Testis (tissue), 3 donors: ENCODE results near the gene LTBP4. TPM values are rescaled to one million over a fixed set of nuclear protein-coding genes. Genes with fewer than 3 reads are reported as not detected.

ENCODE experiments used
- DNase-seq: peaks from one replicate; pipeline ENCODE4 v3.0.0-alpha.2; 2019
- H3K27ac ChIP-seq, 2 donors: fragments of 200-600 bp; sonication (generic); one replicate each; pipeline ENCODE4 v1.5.1; 2019
- H3K27me3 ChIP-seq: fragments of 200-600 bp; sonication (generic); one replicate; pipeline ENCODE4 v1.5.1; 2019
- H3K36me3 ChIP-seq: fragments of 200-600 bp; sonication (generic); one replicate; pipeline ENCODE4 v1.5.1; 2017; ENCODE audit warnings: low read depth; ENCODE audit errors: missing control alignments
- H3K4me1 ChIP-seq: fragments of 200-600 bp; sonication (generic); one replicate; pipeline ENCODE4 v1.5.1; 2019
- H3K4me3 ChIP-seq, 2 donors: fragments of 200-600 bp; sonication (generic); one replicate each; pipeline ENCODE4 v1.5.1; 2017 to 2019
- H3K9me3 ChIP-seq: fragments of 200-600 bp; sonication (generic); one replicate; pipeline ENCODE4 v1.5.1; 2017
- CTCF ChIP-seq, 3 experiments: fragments of 450-650 bp in 2 of 3; fragments of 200-600 bp in 1 of 3; sonication (generic) in 1 of 3; IDR thresholded peaks; one replicate each; pipeline ENCODE4 v1.5.1; 2016 to 2019; ENCODE audit warnings: antibody characterized with exemption in 3 of 3, mild to moderate bottlenecking in 2 of 3, moderate library complexity in 1 of 3
- POLR2A ChIP-seq: fragments of 450-650 bp; IDR thresholded peaks from one replicate; pipeline ENCODE4 v1.6.1; 2017; ENCODE audit warnings: antibody characterized with exemption, mild to moderate bottlenecking, moderate library complexity
- WGBS, 2 donors: methylation state at CpG; one replicate each; pipeline ENCODE4 v1.1.5; 2018; 5-methylcytosine and 5-hydroxymethylcytosine counted together
- intact Hi-C: fragments of 100-400 bp; cut with DNase I; formaldehyde crosslinking; loops from one replicate; pipeline ENCODE4 v1.15.1; 2023; ENCODE audit warnings: low total_unique reads
- polyA plus RNA-seq: library from polyadenylated mRNA; stranded (reverse); fragments of 350-450 nt; fragmentation: Illumina TruSeq; extraction: RNeasy Lipid Tissue Mini Kit (QIAGEN cat#74804); gene quantifications from one replicate; pipeline ENCODE4 v1.2.3, GENCODE V29; 2014; ENCODE audit warnings: low read depth, low replicate concordance; ENCODE audit not compliant: insufficient read depth
- total RNA-seq, 2 donors: library from RNA; depleted of rRNA; stranded (reverse); fragments of >200 nt; gene quantifications; one replicate each; pipeline ENCODE4 v1.2.3, GENCODE V29; 2016

LTBP4 gene
- total and polyA plus RNA-seq, 3 donors from 2014 or later = 270 to 417 (median 309) TPM

- no peaks in the 10 kb centered on the region for H3K27me3 ChIP-seq
- intact Hi-C loops = no loop called here
- no peak overlapping the region for H3K4me3 ChIP-seq
- TF ChIP-seq POLR2A (no peak), CTCF (IDR thresholded peaks at IDR 0.05) (no peak)
- DNase-seq = no peak
- no peaks in the 10 kb centered on the region for H3K36me3 ChIP-seq
- peak overlapping the region in 1 of 2 donors; percentile 65 for H3K27ac ChIP-seq
- H3K4me1 ChIP-seq = peaks cover 3% of the 10 kb centered on the region
- H3K9me3 ChIP-seq = no peaks in the 10 kb centered on the region
- WGBS, 2 donors = 23 to 26% methylated on average over 3 of the region's 3 CpGs
Observed at GRCh38 chr19:40571005-40571318, 30.2 kb upstream of the LTBP4 start.

- H3K27me3 ChIP-seq = no peaks in the 10 kb centered on the region
- 74 to 83% methylated on average over 10 of the region's 10 CpGs for WGBS, 2 donors
- no peak overlapping the region for H3K4me3 ChIP-seq
- TF ChIP-seq POLR2A = no peak
- no peak for TF ChIP-seq CTCF (IDR thresholded peaks at IDR 0.05)
- H3K27ac ChIP-seq = no peak overlapping the region
- H3K36me3 ChIP-seq = no peaks in the 10 kb centered on the region
- peaks cover 3% of the 10 kb centered on the region for H3K4me1 ChIP-seq
- no peaks in the 10 kb centered on the region for H3K9me3 ChIP-seq
- intact Hi-C loops = no loop called here
- DNase-seq = no peak
Observed at GRCh38 chr19:40571831-40572495, 29.2 kb upstream of the LTBP4 start.

GRCh38 chr19:40575326-40575725 lies 25.8 kb upstream of the LTBP4 start:
- Histone ChIP-seq H3K4me1 (no peaks in the 10 kb centered on the region), H3K9me3 (no peaks in the 10 kb centered on the region), H3K4me3 (no peak overlapping the region), H3K27ac (no peak overlapping the region), H3K27me3 (no peaks in the 10 kb centered on the region), H3K36me3 (no peaks in the 10 kb centered on the region)
- no peak for TF ChIP-seq POLR2A
- no peak for TF ChIP-seq CTCF (IDR thresholded peaks at IDR 0.05)
- WGBS, 2 donors = 52 to 66% methylated on average over 16 to 18 of the region's 18 CpGs
- intact Hi-C loops = no loop called here
- no peak for DNase-seq

- Histone ChIP-seq H3K4me1 (no peaks in the 10 kb centered on the region), H3K27me3 (no peaks in the 10 kb centered on the region), H3K4me3 (peak overlapping the region; percentile 82), H3K36me3 (no peaks in the 10 kb centered on the region), H3K9me3 (no peaks in the 10 kb centered on the region), H3K27ac (peak overlapping the region in 1 of 2 donors; percentile 76)
- WGBS, 2 donors = 9 to 10% methylated on average over 21 to 22 of the region's 22 CpGs
- intact Hi-C loops = no loop called here
- DNase-seq = no peak
- no peak for TF ChIP-seq POLR2A
Observed at GRCh38 chr19:40576151-40576584, 25.0 kb upstream of the LTBP4 start.

GRCh38 chr19:40576585-40577451 lies 24.4 kb upstream of the LTBP4 start, which contains the start of gene SHKBP1:
Gene SHKBP1, plus strand, starts transcription at chr19:40576873. Its CDS starts 27 bp downstream, at chr19:40576900.
- Histone ChIP-seq H3K9me3 (no peaks in the 10 kb centered on the region), H3K4me3 (peak within 1 kb of the TSS; percentile 82), H3K27me3 (no peaks in the 10 kb centered on the region), H3K27ac (peak within 1 kb of the TSS; percentile 42 to 76), H3K4me1 (no peaks in the 10 kb centered on the region), H3K36me3 (no peaks in the 10 kb centered on the region)
- intact Hi-C loops = no loop called here
- peak; percentile 97 for DNase-seq
- WGBS, 2 donors = 0% methylated on average over 23 to 53 of the region's 55 CpGs
- TF ChIP-seq CTCF (IDR thresholded peaks at IDR 0.05) (peak in 1 of 3 experiments; percentile 4), POLR2A (no peak)
